Daoy (cell line): ENCODE measurements around the gene MCOLN3. TPM values are rescaled to one million over a fixed set of nuclear protein-coding genes. Genes with fewer than 3 reads are reported as not detected.
"Not testable (repeated sequence)": the region's sequence is repeated elsewhere in the genome, so short reads cannot be mapped to it uniquely, and the experiment has no call there.

Experiments used
- DNase-seq: peaks from one replicate; pipeline ENCODE4 v3.0.0-alpha.2; 2015; ENCODE audit warnings: low read depth
- total RNA-seq: library from RNA; depleted of rRNA; stranded (reverse); fragments of >200 nt; shearing (Covaris generic); gene quantifications from 2 replicates; pipeline ENCODE4 v1.2.3, GENCODE V29; 2014; rRNA removed

The MCOLN3 gene
- total RNA-seq, 1 experiment from 2014 or later, result 2.1 TPM

GRCh38 chr1:84991097-84991920 is 57.0 kb downstream of the MCOLN3 start:
- no peak for DNase-seq

DNA sequence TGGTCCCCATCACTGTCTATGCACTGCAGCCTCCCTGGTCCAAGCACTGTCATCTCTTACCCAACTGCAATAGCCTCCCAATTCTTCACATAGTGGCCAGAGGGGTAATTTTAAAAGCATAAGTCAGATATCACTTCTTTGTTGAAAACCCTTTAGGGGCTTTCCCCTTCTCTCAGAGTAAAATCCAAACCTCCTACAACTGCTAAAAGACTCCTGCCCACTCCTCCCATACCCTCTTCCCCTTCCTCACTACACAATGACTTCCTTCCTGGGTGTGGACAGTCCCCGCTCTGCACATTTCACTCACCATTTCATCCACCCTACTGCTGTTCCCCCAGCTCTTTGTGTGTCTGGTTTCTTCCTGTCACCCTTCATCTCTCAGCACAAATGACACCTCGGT is 59.7 kb downstream of the MCOLN3 start:
- no peak for DNase-seq

- DNase-seq, result not testable (repeated sequence)
These were observed 61.7 kb downstream of the MCOLN3 start for GRCh38 chr1:84986561-84986960.

GRCh38 chr1:84985365-84985764 is 62.9 kb downstream of the MCOLN3 start:
- no peak for DNase-seq

- DNase-seq, result no peak
These were observed 65.9 kb downstream of the MCOLN3 start for GRCh38 chr1:84982395-84982794.

GRCh38 chr1:84975035-84975434 is 73.3 kb downstream of the MCOLN3 start:
- DNase-seq, result no peak

DNA sequence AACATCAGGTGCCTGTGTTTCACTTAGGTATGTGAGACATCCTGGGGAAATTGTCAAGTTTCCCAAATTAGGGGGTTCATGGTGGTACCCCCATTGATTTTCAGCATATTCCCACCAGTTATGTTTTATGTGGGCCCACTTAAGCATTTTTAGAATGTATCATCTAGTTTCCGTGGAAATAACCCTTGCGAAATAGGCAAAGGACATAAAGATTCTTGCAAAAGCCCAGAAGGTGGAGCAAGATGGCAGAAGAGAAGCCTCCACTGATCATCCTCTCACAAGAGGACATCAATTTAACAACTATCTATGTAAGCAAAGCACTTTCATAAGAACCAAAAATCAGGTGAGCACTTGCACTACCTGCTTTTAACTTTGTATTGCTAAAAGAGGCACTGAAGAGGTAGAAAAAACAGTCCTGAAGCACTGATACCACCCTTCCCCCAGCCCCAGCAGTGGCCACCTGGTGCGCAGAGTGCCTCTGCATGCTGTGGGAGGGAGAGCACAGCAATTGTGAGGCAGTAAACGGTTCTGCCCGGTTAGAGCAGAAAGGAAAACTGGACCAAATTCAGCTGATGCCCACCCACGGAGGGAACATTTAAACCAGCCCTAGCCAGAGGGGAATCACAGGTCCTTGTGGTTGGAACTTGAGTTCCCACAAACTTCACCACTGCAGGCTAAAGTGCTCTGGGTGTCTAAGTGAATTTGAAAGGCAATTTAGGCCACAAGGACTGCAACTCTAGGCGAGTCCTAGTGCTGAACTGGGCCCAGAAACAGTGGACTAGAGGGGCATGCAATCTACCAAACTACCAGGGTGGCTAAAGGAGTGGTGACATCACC is 74.6 kb downstream of the MCOLN3 start:
- peak; percentile 17 for DNase-seq

- DNase-seq, result peak; percentile 19
These were observed 75.8 kb downstream of the MCOLN3 start for GRCh38 chr1:84972377-84972987.

- DNase-seq, result no peak
These were observed 76.3 kb downstream of the MCOLN3 start for GRCh38 chr1:84971957-84972356.

GRCh38 chr1:84969489-84970250 is 78.6 kb downstream of the MCOLN3 start:
- DNase-seq, result no peak

DNA sequence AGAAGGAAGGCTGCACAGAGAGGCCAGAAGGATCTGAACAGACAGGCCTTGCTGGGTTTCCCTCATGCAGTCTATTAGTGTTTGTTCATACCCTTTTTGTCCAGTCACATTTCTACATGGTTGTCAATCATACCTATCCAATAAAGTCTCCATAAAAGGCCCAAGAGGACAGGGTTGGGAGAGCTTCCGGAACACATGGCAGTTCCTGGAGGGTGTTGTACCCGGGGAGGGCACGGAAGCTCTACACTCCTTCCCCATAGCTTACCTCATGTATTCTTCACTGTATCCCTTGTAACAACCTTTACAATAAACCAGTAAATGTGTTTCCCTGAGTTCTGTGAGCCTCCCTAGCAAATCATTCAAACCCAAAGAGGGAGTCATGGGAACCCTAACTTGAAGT is 79.4 kb downstream of the MCOLN3 start:
- DNase-seq, result no peak

DNA sequence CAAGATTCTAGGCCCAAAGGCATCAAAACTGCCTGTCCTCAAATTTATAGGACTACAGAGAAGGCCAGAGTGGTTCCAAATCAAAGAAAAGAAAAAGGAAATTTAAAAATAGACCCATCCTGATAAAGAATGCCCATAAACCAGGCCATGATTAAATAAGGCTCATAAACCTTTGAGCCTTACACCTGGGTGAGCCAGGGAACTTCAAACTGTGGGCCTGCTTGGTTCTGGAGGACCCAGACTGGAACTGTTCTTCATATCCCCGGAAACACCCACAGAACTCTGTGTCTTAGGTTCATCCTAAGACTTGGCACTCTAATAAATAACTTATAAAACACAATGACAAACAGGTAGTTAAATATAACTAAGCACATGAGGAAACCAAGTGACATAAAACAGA is 80.2 kb downstream of the MCOLN3 start:
- no peak for DNase-seq

Other genes starting within 250 kb of the MCOLN3 start
- gene LPAR3, start 155.3 kb downstream of the MCOLN3 start, total RNA-seq, result 0.91 and 1.4 TPM in 2 replicates
- gene MCOLN2, start 51.4 kb downstream of the MCOLN3 start, total RNA-seq, result 13.5 and 13.6 TPM in 2 replicates
- gene SYDE2, start 152.5 kb upstream of the MCOLN3 start, total RNA-seq, result 6.5 and 7.8 TPM in 2 replicates
- gene C1orf52, start 211.2 kb upstream of the MCOLN3 start, total RNA-seq, result 55.1 and 62.1 TPM in 2 replicates
- 50.7 and 73.2 TPM in 2 replicates for gene BCL10, start 228.1 kb upstream of the MCOLN3 start, total RNA-seq